ENCODE data around the gene PRTFDC1.

DNA sequence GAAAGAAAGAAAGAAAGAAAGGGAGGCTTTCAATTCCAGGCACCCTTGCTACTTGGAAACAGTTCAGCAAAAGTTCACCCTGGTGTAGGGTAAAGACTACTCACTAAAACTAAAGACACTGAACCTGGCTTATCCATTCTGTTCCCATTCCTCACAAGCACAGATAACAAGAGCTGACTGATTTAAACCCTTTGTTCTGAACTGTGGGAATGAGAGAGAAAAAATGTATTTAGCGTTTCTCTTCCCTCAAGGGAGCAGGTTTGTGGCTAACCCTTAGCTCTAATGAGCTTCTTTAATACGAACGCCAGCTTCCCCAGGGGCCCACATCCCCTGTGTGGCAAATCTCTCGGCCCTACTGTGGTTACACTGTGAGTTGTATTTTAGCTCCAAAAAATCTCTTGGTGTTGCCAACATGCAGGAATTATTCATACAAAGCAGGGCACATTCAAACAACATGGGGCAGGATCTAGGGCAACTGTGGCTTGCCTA lies 23.3 kb downstream of the PRTFDC1 start:
- TF ChIP-seq, protein P1, sequence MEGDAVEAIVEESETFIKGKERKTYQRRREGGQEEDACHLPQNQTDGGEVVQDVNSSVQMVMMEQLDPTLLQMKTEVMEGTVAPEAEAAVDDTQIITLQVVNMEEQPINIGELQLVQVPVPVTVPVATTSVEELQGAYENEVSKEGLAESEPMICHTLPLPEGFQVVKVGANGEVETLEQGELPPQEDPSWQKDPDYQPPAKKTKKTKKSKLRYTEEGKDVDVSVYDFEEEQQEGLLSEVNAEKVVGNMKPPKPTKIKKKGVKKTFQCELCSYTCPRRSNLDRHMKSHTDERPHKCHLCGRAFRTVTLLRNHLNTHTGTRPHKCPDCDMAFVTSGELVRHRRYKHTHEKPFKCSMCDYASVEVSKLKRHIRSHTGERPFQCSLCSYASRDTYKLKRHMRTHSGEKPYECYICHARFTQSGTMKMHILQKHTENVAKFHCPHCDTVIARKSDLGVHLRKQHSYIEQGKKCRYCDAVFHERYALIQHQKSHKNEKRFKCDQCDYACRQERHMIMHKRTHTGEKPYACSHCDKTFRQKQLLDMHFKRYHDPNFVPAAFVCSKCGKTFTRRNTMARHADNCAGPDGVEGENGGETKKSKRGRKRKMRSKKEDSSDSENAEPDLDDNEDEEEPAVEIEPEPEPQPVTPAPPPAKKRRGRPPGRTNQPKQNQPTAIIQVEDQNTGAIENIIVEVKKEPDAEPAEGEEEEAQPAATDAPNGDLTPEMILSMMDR (IDR thresholded peaks at IDR 0.05; ENCODE audit: low read depth, low read length): no peak
- no peak for TF ChIP-seq POLR2A (IDR thresholded peaks at IDR 0.05; ENCODE audit: extremely low read depth, insufficient read length)

Data from NB4 (cell line).